ENCODE data around the gene SNAP47. TPM values are rescaled to one million over a fixed set of nuclear protein-coding genes. Genes with fewer than 3 reads are reported as not detected.

SNAP47 gene
- total and polyA plus RNA-seq, 2 donors (not counting 3 experiments of a cell fraction or from before 2014, with no cell fraction given), result 24.0 to 32.7 TPM

- no peak for FAIRE-seq
- ChIA-PET POLR2A (no interaction called here), CTCF (no interaction called here)
- TF ChIP-seq EZH2 (IDR thresholded peaks at IDR 0.05; ENCODE audit: borderline replicate concordance, low read depth, low read length, severe bottlenecking) (no peak), CTCF (IDR thresholded peaks at IDR 0.05; ENCODE audit: extremely low read depth in 1 of 2, insufficient read depth in 1 of 2, low read depth in 1 of 2, low read length in 2 of 2) (no peak), FOS (IDR thresholded peaks at IDR 0.05; ENCODE audit: borderline replicate concordance, insufficient read depth, low read length) (no peak), GATA2 (IDR thresholded peaks at IDR 0.05; ENCODE audit: insufficient read depth, insufficient read length, low read depth, low read length) (no peak), POLR2AphosphoS5 (IDR thresholded peaks at IDR 0.05; ENCODE audit: insufficient read depth, low read depth, low read length) (no peak), POLR2A (IDR thresholded peaks at IDR 0.05; ENCODE audit: low read depth, low read length) (no peak), JUN (IDR thresholded peaks at IDR 0.05; ENCODE audit: borderline replicate concordance, insufficient read depth, insufficient read length, low read depth) (no peak), MAX (IDR thresholded peaks at IDR 0.05; ENCODE audit: insufficient read depth, insufficient read length) (no peak), MYC (IDR thresholded peaks at IDR 0.05; ENCODE audit: low read depth, low read length) (no peak)
- H3K27ac ChIP-seq (ENCODE audit: insufficient read depth, low read depth, low read length), result no peak overlapping the region
- H3K36me3 ChIP-seq (ENCODE audit: control insufficient read depth in 2 of 2, extremely low read depth in 1 of 2, insufficient read depth in 2 of 2, low read length in 2 of 2), result peaks cover 0 to 2% of the 10 kb centered on the region in 2 experiments
- H3K9ac ChIP-seq (replicated peaks; ENCODE audit: extremely low read depth, insufficient read depth, low read length), result no peak overlapping the region
- no peak for DNase-seq (ENCODE audit: low read depth, low spot score)
- no peak overlapping the region for H3K4me2 ChIP-seq (ENCODE audit: insufficient read depth, low read length)
- H3K4me3 ChIP-seq (replicated peaks in 1 of 3; ENCODE audit: insufficient read depth in 1 of 3, low read depth in 1 of 3, low read length in 3 of 3), result no peak overlapping the region
- peaks cover 0 to 10% of the 10 kb centered on the region in 2 experiments for H3K27me3 ChIP-seq (ENCODE audit: control insufficient read depth in 2 of 2, insufficient read depth in 2 of 2, low read length in 2 of 2)
- dilution Hi-C loops (cut with MboI; ENCODE audit: extremely low pct_ligation_motif_present, low sequenced_read_pairs) (no loop called here), intact Hi-C loops (cut with micrococcal nuclease) (loop anchor here (5.0 kb wide), 1 partner anchor 184 kb away; no protein-coding TSS in a partner anchor)
- H2AFZ ChIP-seq (ENCODE audit: low read depth, low read length), result no peak overlapping the region
- H3K9me1 ChIP-seq (replicated peaks; ENCODE audit: control insufficient read depth, extremely low read depth, insufficient read depth, low read length), result no peaks in the 10 kb centered on the region
- no peaks in the 10 kb centered on the region for H3K9me3 ChIP-seq (replicated peaks; ENCODE audit: control insufficient read depth, insufficient read depth, low read length)
- BruUV-seq (replicated peaks), result no TSS peak
- peaks cover 2% of the 10 kb centered on the region for H3K4me1 ChIP-seq (ENCODE audit: control insufficient read depth, extremely low read depth, insufficient read depth, low read length)
- H4K20me1 ChIP-seq (replicated peaks; ENCODE audit: control insufficient read depth, extremely low read depth, insufficient read depth, low read length), result no peaks in the 10 kb centered on the region
- H3K79me2 ChIP-seq (ENCODE audit: control insufficient read depth, insufficient read depth, low read length), result no peaks in the 10 kb centered on the region
These were observed 8.9 kb upstream of the SNAP47 start for GRCh38 chr1:227726318-227726717.

All from endothelial cell of umbilical vein (primary cell).